NCI-H2107 treated with DMSO at 0.1 percent for 48 hours (cell line): Measurements from ENCODE around the gene FYN.
"Not testable (repeated sequence)": the region's sequence is repeated elsewhere in the genome, so short reads cannot be mapped to it uniquely, and the experiment has no call there.

Source experiments
- DNase-seq: peaks from one replicate; lab custom pipeline; 2025; ENCODE audit not compliant: unreplicated experiment; lab: John Stamatoyannopoulos, UW

The FYN gene

DNA sequence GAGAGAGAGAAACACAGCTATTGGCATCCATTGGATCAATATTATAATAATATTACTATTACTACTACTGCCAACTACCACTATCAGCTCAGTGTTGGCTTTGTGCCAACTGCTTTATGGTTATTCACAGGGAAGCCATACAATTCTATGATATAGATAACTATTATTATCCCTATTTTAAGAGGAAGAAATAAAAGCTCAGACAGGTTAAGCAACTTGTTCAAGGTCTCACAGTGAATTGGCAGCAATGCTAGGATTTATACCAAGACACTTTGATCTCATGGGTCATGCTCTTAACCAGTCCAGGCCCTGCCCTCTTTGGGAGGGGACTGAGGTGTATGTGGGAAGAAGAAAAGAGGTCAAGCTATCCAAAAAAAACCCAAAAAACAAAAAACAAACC, 185.6 kb downstream of the FYN start:
- no peak for DNase-seq

DNA sequence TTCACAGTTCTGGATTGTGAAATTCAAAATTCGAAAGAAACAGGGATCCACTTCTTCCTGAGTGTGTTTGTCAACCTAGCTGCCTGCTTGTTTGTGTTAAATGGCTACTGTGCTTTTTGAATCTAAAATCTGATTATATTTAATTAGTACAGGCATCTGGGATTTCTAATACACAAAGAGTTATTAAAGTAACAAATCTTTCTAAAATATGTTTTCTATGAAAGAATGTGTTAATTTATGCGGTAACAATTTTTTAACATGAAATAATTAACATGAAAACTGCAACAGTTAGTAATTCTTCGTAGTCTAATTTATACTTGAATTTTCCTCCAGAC, 186.4 kb downstream of the FYN start:
- no peak for DNase-seq

DNA sequence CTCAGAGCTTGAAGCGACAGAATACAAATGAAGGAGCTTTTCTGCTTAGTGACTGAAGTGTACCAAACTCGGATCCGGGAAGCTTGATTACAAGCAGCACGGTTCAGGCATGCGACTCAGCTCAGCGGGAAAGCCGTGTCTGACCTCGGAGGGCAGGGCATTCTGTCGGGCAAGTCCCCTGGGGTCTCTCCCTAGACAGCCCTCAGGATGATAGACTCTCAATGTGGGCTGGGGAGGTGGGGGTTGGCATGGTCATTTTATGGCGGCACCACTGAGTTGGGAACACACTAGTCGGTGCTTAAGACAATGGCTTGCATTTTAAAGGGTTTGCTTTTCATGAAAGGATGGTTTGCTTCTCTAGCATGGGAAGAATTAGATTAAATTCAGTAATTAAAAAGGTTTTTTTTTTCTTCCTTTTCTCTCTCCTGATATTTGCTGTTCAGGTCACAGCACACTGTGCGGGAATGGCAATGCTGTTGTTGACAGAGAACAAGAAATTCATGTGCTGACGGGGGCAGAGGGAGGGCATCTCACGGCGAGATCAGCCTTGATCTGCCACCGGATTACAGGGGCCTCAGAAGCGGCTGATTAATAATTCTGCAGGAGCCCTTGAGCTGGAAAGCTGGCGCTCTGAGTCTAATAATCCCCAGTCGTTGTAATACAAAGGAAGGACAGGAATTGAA, 186.9 kb downstream of the FYN start:
- DNase-seq: no peak

DNA sequence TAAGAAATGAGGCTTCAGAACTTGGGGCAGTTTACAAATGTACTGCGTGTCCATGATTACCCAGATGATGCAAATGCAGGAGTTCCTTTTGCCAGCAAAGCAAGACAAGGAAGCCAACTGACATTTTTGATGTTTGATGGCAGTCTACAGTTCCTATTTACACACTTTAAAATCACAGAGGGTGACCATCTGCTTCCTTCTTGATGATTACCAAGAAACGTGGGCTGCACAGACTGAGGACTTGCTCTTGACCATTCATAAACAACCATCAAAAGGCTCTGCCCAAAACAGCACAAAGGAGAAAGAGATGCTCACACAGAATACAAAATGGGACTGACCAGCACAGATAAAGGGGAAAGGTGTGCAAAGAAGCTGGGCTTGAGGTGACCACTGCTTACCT, 187.7 kb downstream of the FYN start:
- no peak for DNase-seq

DNA sequence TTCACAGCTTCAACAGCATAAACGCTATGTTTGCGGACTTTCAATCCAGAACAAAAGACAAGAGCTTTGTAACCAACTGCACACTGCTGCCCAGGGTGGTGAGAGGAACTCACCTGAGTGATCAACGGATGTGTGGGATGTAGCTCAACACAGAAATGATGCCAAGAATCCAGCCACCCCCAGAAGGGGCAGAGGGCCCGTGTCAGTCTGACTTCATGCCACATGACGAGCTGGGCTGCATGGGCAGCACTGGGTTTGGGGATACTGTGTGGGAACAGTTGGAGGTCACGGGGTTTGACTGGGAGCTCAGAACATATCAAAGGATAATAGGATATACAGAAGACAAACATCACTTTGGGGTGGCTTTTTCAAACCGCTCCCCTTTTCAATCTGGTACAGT, 188.2 kb downstream of the FYN start:
- DNase-seq: no peak

DNA sequence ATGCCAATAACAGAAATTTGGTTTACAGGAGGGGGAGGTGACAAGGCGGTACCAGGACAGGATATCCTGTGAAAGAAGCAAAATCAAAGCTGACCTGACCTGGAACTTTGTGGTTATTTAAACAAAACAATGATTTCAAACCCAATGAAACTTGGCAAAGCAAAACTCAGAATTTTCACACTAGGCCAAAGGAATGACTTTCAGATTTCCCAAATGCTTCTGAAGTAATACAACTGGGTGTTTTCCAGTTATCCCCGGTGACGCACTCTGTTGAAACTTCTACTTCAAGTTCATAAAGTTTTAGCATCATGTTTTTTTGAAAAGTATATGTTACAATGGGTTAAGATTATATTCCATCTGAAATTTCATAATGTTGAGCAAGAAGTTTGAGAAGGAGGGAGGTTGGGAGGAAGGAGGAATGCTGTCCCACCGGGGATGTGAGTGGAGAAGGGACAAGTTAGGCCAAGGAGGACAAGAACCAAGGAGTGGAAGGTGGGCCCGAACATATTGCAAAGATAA, 189.4 kb downstream of the FYN start:
- DNase-seq: no peak

DNA sequence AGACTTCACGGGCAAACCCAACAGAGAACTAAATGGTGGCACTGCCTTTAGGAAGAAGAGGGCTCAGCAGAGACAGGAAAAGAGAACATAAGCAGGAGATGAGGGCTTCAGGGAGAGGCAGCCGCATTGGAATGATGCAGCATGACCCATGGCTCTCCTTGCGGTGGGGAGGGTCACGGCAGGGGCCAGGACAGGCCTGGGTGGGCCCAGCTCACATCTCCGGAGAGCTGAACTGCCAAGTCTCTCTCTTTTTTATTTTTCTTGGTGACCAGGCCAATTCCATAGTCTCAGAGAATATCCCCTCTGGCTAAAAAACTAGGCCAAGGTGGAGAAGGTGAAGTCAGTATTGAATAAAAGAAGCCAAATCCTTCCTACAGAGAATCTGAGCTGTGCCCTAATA, 190.1 kb downstream of the FYN start:
- DNase-seq: no peak

DNA sequence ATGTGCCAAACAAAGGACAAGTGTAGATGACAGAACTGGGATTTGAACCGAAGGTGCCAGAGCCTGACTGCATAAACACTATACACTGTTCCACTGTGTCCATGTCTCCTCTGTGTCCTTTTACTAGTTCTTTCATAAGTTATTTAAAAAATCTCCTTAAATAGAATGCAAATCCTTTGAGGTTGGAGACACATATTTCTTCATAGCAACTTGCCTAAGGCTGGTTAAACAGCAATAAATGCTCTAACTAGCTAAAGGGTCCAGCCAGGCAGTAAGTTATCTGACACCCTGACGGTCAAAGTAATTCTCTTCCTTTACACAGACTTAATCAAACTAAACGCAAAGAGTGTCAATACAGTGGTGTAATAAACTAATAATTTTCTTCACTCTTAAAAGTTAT, 191.4 kb downstream of the FYN start:
- DNase-seq: no peak

DNA sequence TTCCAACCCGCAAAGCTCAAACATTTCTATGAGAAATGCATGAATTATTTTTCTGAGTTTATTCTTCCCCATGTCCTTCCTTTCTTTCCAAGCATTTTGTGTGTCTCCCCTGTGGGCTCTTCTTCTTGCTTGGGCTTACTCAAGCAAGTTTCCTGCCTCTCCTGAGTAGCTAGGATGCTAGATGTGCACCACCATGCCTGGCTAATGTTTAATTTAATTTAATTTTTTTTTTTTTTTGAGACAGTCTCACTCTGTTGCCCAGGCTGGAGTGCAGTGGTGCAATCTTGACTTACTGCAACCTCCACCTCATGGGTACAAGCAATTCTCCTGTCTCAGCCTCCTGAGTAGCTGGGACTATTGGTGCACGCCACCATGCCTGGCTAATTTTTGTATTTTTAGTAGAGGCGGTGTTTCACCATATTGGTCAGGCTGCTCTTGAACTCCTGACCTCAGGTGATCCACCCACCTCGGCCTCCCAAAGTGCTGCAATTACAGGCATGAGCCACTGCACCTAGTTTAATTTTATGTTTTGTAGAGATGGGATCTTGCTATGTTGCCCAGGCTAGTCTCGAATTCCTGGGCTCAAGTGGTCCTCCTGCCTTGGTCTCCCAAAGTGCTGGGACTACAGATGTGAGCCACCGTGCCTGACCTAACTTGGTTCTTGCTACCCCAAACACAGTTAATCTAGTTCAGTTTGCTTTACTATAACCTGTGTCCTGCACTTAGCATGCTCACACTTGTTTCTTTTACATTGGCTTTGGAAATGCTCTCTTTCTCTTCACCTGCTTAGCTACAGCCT, 192.2 kb downstream of the FYN start:
- DNase-seq: not testable (repeated sequence)

DNA sequence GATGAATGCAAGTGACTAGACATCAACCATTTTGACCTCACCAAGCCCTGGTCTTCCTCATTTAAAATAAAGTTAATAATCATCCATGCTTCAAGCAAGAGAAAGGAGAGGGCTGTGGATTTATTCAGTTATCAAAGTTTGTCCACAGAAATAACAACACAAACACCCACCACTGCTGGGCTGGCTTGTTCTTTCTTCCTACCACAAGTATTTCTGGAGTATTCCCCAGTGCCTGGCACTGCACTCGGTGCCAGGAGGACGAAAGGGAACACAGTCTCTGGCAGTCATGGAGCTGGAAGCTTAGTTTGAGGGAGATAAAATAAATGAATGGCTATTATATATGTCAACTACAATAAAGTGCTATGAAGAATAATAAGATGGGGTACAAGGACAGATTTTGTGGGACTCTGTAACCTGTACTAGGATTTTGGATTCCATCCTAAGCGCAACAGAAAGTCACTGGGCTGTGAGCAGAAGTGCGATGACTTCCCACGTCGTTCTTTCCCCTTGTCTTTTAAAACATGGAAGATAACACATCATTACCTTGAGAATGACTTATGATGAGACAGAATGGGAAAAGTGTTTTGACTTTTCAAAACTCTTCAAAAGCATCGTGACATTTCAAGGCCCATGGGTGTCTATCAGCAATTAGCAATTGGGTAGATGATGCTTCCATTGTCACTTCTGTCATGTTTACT, 193.1 kb downstream of the FYN start:
- no peak for DNase-seq

DNA sequence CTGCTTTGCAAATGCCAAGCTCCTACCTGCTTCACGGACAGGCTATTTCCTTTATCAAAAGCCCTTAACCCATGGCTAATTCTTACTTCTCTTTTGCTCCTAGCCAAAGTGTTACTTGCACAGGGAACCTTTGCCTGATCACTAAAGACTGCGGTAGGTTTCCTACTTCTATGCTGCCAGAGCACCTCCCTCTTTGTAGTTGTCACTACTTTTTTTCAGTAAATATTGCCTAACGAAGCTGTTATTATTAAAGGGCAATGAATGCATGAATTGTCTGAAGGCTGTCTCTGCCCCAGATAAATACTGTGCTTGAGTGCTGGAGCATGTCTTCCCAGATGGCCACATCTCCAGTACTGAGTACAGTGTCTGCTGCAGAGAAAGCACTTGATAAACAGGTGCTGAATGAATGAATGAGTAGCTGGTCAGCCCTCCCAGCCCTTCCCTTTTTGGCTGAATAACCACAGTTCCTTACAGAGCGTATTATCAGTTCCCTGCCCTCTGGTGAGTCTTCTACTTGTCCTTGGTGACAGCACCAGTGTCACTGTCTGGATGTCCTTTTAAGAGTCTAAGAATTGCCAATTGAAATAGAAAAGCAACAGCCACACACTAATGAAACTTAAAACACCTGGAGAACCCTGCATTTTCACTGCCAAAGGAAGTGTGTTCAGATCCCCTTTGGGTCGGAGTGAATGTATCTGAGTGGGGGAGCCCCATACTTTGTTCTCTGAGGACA, 194.0 kb downstream of the FYN start:
- DNase-seq: no peak

DNA sequence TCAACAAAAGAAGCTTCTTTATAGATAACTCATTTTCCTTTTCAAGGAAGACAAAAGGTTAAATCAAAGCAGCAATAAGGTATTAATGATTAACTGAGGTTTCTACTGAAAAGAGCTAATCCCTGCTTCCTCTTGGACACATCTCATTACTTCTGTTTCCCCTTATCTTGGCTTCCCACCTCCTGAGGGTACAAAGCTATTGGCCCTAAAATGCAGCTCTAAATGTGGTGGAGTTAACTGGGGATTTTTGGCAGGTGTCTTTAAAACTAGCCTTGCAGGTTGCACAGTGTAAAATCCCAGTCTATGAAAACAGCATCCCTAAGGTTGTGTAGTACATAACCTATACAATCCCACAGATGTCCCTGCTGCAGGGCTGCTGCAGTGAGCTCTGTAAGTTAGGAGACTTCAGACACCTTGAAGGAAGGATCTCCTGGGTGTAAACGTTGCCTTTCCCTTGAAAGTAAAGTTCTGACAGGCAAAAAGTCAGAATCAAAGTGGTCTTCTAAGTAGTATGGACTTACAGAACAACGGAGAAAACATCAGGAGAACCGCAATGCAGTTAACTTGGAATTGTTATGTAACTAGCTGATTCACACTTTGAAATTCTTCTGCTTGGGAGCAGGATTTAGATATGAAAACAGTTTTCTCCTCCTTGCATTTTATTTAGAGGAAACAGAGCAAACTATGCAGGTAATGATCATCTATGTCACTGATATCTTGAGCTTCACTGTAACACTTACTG, 195.8 kb downstream of the FYN start:
- DNase-seq: no peak

DNA sequence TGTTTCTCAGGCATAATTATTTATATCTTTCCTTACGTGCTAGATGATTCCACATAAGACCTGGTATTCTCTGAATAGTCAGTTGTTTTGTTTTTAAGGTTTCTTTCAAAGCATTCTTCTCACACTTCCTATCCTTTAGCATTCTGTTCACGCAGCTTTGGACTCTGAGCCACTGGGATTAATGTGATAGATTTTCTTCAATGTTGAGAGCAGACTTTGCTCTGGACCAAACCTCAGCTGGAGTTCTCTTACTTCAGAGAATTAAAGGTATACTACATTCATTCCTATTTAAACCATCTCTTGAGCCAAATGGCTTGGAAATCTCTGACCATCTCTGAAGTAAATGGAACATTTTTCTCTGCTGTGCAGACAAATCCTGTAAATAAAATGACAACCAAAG, 196.9 kb downstream of the FYN start:
- no peak for DNase-seq

DNA sequence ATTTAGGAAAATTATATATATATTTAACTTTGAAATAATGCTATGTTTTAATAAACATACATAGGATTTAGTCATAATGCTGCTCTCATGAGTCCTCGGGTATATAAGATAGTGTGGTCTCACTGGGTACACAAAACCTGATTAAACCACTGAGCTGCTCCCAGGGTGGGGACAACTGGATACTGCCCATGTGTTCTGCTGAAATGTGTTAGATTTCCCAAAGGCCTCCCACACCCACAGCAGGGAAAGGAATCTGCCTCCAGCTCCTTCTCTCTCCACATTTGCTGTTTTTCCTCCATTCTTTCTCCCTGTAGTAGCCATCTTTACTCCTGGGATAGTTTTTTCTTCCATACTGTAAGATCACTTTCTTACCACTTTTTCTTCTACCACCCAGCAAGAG, 198.4 kb downstream of the FYN start:
- no peak for DNase-seq

DNA sequence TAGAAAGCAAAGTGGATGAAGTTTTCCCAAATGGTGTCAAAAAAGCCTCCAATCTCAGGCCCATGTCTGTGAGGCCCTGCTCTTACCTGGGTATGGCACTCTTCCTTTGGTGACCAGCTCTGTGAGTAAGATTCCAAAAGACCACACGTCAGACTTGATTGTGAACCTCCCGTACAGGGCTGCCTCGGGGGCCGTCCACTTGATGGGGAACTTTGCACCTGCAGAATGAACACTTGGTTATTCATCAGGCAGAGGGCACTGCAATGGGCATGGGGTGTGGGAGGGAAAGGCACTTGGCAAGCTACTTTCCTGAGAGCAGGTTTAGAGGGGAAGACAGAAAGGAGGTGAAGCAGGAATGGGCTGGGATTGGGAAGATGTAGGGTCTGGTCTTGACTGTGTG, 198.8 kb downstream of the FYN start:
- no peak for DNase-seq

DNA sequence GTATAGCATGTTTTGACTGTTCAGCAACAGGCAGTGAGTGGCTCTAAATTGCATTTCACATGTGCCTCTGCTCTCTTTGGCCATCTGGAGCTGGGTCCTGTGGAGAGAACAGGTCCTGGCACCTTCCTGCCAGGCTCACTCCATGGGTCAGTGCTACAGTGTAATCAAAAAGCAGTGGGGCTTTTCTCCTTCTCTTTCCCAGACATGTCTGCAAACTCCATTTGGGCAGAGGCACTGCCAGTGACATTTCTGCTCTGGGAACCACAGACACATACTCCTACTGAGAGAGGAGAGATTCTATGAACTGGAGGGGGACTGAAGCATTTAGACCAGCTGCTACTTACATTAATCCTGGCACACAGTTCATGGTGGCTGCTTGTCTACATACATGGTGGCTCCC, 199.3 kb downstream of the FYN start:
- DNase-seq: no peak

DNA sequence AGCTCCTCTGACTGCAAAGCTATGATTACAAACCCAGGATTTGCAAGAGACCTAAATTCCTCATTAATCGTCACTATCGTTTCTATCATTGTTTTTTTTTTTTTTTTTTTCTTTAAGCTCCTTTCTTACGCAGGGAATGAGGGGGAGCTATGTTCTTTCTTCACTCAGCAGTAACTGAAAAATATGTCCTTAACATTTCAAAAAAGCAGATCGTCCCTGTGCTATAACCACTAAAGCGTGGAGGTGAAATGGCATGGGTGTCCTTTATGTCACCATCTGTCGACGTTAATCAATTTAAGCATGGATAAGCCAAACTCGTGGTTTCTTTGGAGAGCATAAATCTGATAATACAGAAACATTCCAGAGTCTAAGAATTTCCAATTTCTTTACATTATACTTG, 199.7 kb downstream of the FYN start:
- no peak for DNase-seq

DNA sequence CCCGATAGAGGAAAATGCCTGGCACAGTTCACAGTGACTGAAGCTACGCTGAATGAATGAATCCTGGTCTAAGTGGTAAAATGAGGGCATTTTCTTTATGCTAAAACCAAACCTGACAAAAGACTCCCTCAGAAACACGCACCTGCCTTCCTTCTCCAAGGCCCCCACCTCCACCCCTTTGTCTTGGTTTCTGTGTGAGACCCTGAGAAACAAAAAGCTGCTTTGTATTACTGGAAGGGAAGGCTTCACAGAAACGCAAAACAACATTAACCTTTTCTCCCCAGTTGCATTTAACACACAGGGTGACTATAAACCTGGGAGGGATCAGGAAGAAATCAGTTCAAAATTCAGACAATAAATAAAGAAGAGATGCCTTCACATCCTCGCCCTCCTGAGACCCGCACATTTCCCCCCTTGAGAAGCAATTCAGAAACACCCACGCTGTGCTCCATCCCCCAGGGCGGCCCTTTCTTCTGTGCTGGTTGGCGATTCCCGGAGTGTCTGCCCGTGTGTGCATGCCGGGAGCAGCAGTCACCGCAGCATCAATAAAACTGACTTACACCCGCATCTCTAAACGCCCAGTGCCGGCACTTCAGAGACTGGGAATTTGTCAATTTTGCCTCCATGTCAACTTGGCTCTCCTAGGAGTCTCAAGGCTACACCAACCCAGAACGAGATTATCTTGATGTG, 200.3 kb downstream of the FYN start:
- no peak for DNase-seq

DNA sequence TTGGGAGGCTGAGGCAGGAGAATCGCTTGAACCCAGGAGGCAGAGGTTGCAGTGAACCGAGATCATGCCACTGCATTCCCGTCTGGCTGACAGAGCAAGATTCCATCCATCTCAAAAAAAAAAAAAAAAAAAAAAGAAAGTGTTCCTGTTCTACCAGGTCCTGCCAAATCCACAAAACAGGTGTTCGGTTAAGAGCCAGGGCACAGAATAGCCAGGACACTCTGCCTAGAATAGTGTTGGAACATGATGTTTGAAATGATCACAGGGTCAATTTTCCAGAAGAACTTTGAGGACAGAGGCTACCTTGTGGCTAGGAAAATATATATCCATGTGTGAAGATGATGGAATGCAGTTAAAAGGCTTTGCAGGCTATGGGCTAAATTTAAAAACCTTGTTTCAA, 203.9 kb downstream of the FYN start:
- no peak for DNase-seq

DNA sequence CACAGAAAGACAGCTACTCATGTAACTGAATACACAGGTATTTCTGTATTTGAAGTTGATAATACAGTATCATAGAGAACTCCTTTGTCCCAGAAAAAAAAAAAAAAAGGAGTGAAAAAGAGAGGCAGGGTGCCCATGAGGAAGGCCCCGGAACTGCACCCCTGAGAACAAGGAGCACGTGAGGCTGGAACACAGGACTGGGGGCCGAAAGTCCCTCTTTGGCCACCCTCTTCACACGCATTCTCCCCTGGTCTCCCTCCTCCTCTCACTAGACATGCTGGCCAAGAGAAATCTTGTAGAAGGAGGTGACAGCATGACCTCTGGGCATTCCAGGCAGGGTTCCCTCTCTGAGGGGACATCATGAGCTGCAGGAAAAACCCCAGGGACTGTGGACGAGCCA, 204.8 kb downstream of the FYN start:
- no peak for DNase-seq
